Nephron (organoid): ENCODE measurements around the gene MORN1.

Source experiments
- H3K27ac Mint-ChIP-seq, 3 experiments: 2 replicates each; pipeline ENCODE4 v1.8.0; 2020; ENCODE audit warnings: mixed read lengths in 3 of 3, mild to moderate bottlenecking in 2 of 3, moderate library complexity in 1 of 3
- H3K27me3 Mint-ChIP-seq: 2 replicates; pipeline ENCODE4 v1.8.0; 2021; ENCODE audit warnings: low read depth, mild to moderate bottlenecking, moderate library complexity, mixed read lengths
- H3K36me3 Mint-ChIP-seq: 2 replicates; pipeline ENCODE4 v1.8.0; 2020; ENCODE audit warnings: low read depth, mixed read lengths
- H3K4me1 Mint-ChIP-seq: 2 replicates; pipeline ENCODE4 v1.8.0; 2020; ENCODE audit warnings: mixed read lengths
- H3K4me3 Mint-ChIP-seq, 3 experiments: 2 replicates each; pipeline ENCODE4 v1.8.0; 2020; ENCODE audit warnings: mild to moderate bottlenecking in 3 of 3, mixed read lengths in 3 of 3, moderate library complexity in 2 of 3
- H3K9me3 Mint-ChIP-seq: 2 replicates; pipeline ENCODE4 v1.8.0; 2020; ENCODE audit warnings: mixed read lengths
- CTCF ChIP-seq, 3 experiments: fragments of 200-600 bp; sonication (generic); IDR thresholded peaks; one replicate each; pipeline ENCODE4 v1.5.0; 2021; ENCODE audit warnings: antibody characterized with exemption in 3 of 3; ENCODE audit not compliant: unreplicated experiment in 3 of 3

MORN1 gene

GRCh38 chr1:2436876-2437275, 45.5 kb upstream of the MORN1 start:
- Mint-ChIP-seq H3K27me3 (peaks cover 31% of the 10 kb centered on the region), H3K4me3 (no peak overlapping the region), H3K4me1 (no peaks in the 10 kb centered on the region), H3K36me3 (no peaks in the 10 kb centered on the region), H3K27ac (no peak overlapping the region), H3K9me3 (no peaks in the 10 kb centered on the region)
- no peak for TF ChIP-seq CTCF (IDR thresholded peaks at IDR 0.05; ENCODE audit: unreplicated experiment in 3 of 3)

- Mint-ChIP-seq H3K4me3 (no peak overlapping the region), H3K27me3 (peaks cover 29% of the 10 kb centered on the region), H3K9me3 (no peaks in the 10 kb centered on the region), H3K4me1 (no peaks in the 10 kb centered on the region), H3K27ac (no peak overlapping the region), H3K36me3 (no peaks in the 10 kb centered on the region)
- TF ChIP-seq CTCF (IDR thresholded peaks at IDR 0.05; ENCODE audit: unreplicated experiment in 3 of 3), result no peak
Measured at GRCh38 chr1:2435746-2436355, 44.5 kb upstream of the MORN1 start.

GRCh38 chr1:2435091-2435490, 43.7 kb upstream of the MORN1 start:
- Mint-ChIP-seq H3K27me3 (peaks cover 29% of the 10 kb centered on the region), H3K4me3 (no peak overlapping the region), H3K36me3 (no peaks in the 10 kb centered on the region), H3K9me3 (no peaks in the 10 kb centered on the region), H3K27ac (no peak overlapping the region), H3K4me1 (no peaks in the 10 kb centered on the region)
- no peak for TF ChIP-seq CTCF (IDR thresholded peaks at IDR 0.05; ENCODE audit: unreplicated experiment in 3 of 3)

- H3K36me3 Mint-ChIP-seq, result no peaks in the 10 kb centered on the region
- no peak for TF ChIP-seq CTCF (IDR thresholded peaks at IDR 0.05; ENCODE audit: unreplicated experiment in 3 of 3)
- H3K27ac Mint-ChIP-seq, result no peak overlapping the region
- H3K27me3 Mint-ChIP-seq, result peaks cover 33% of the 10 kb centered on the region
- no peak overlapping the region for H3K4me3 Mint-ChIP-seq
- H3K4me1 Mint-ChIP-seq, result no peaks in the 10 kb centered on the region
- H3K9me3 Mint-ChIP-seq, result no peaks in the 10 kb centered on the region
Measured at GRCh38 chr1:2433936-2434655, 42.7 kb upstream of the MORN1 start.

GRCh38 chr1:2433196-2433595, 41.8 kb upstream of the MORN1 start:
- Mint-ChIP-seq H3K27me3 (peaks cover 33% of the 10 kb centered on the region), H3K4me3 (no peak overlapping the region), H3K27ac (no peak overlapping the region), H3K36me3 (no peaks in the 10 kb centered on the region), H3K4me1 (no peaks in the 10 kb centered on the region), H3K9me3 (no peaks in the 10 kb centered on the region)
- no peak for TF ChIP-seq CTCF (IDR thresholded peaks at IDR 0.05; ENCODE audit: unreplicated experiment in 3 of 3)

GRCh38 chr1:2432441-2432844, 41.1 kb upstream of the MORN1 start:
- Mint-ChIP-seq H3K4me3 (no peak overlapping the region), H3K36me3 (no peaks in the 10 kb centered on the region), H3K27me3 (peaks cover 28% of the 10 kb centered on the region), H3K4me1 (no peaks in the 10 kb centered on the region), H3K27ac (no peak overlapping the region), H3K9me3 (no peaks in the 10 kb centered on the region)
- TF ChIP-seq CTCF (IDR thresholded peaks at IDR 0.05; ENCODE audit: unreplicated experiment in 3 of 3), result no peak
